Breast epithelium (tissue), 3 donors: ENCODE measurements around the gene ADAMTS18.
"Not testable (repeated sequence)": the region's sequence is repeated elsewhere in the genome, so short reads cannot be mapped to it uniquely, and the experiment has no call there.

Experiments used
- CTCF ChIP-seq, 3 donors: fragments of 450-650 bp; IDR thresholded peaks; one replicate each; pipeline ENCODE4 v1.5.1; 2016 to 2017; ENCODE audit warnings: antibody characterized with exemption in 3 of 3, mild to moderate bottlenecking in 3 of 3, moderate library complexity in 3 of 3
- POLR2A ChIP-seq: fragments of 450-650 bp; IDR thresholded peaks from one replicate; pipeline ENCODE4 v1.6.1; 2016; ENCODE audit warnings: antibody characterized with exemption, mild to moderate bottlenecking, moderate library complexity
- POLR2AphosphoS5 ChIP-seq, 3 donors: sonication (generic); formaldehyde crosslinking; IDR thresholded peaks; one replicate each; pipeline ENCODE4 v1.6.1; 2017; ENCODE audit warnings: antibody characterized with exemption in 3 of 3

DNA sequence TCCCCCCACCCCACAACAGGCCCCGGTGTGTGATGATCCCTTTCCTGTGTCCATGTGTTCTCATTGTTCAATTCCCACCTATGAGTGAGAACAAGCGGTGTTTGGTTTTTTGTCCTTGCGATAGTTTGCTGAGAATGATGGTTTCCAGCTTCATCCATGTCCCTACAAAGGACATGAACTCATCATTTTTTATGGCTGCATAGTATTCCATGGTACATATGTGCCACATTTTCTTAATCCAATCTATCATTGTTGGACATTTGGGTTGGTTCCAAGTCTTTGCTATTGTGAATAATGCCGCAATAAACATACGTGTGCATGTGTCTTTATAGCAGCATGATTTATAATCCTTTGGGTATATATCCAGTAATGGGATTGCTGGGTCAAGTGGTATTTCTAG is 28.8 kb upstream of the ADAMTS18 start:
- TF ChIP-seq CTCF (IDR thresholded peaks at IDR 0.05); POLR2AphosphoS5 (IDR thresholded peaks at IDR 0.05); POLR2A: not testable (repeated sequence)
